Measurements from ENCODE around the gene PWP2.
"Not testable (repeated sequence)": the region's sequence is repeated elsewhere in the genome, so short reads cannot be mapped to it uniquely, and the experiment has no call there.

- not testable (repeated sequence) for TF ChIP-seq CTCF (IDR thresholded peaks at IDR 0.05; ENCODE audit: low read depth, low read length); EZH2phosphoT487 (IDR thresholded peaks at IDR 0.05; ENCODE audit: low read depth)
These were observed 65.5 kb downstream of the PWP2 start for GRCh38 chr21:44172741-44173140.
